Erythroblast (primary cell): ENCODE results near the gene SWI5.

Source experiments
- GATA1 ChIP-seq: IDR thresholded peaks from 2 replicates; pipeline ENCODE4 v1.6.1; 2011; ENCODE audit warnings: low read depth, mild to moderate bottlenecking, control low read depth, low read length, moderate library complexity
- POLR2A ChIP-seq: IDR thresholded peaks from 2 replicates; pipeline ENCODE4 v1.6.1; 2011; ENCODE audit warnings: mild to moderate bottlenecking, low read length

DNA sequence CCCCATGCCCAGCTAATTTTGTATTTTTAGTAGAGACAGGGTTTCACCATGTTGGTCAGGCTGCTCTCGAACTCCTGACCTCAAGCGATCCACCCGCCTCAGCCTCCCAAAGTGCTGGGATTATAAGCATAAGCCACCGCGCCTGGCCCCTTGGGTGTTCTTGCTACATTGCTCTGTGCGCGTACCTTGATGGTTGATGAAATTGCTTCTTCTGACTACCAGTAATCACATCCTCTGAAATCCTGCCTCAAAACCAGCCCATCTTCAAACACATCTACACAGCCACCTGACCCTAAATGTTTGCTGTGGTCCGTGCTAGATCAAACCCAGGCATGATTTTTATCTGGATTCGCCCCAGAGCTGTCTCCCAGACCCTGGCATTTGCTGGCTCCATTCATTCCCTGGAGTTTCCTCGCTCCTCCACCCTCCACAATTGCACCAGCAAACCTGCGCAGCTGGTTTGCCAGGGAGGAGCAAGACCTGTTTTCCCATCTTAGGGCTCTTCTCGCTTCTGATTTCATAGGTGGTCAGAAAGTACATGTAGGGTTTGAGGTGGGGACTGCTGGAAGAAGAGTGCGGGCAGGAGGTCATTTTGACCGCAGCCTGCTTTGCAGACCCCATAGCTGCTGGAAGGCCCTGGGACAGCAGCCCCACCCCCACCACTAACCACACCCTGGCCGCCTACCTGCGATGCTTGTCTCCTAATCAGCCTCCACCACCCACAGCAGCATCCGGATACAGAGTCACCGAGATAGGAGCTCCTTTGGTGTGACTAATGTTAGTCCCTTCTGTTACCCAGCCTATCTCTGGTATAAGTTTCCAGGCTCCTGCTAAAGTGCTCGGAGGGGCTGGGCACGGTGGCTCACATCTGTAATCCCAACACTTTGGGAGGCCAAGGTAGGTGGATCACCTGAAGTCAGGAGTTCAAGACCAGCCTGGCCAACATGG lies 22.7 kb downstream of the SWI5 start:
- TF ChIP-seq POLR2A (no peak), GATA1 (no peak)
